Stimulated activated CD8-positive, alpha-beta memory T cell treated with anti-CD3 and anti-CD28 coated beads, Interleukin-4, amount 100 ng/mL, for 48 hours (primary cell): ENCODE measurements around the gene SYNPO2.

Source experiments
- DNase-seq: peaks from one replicate; pipeline ENCODE4 v3.0.0-alpha.2; 2020

The SYNPO2 gene

DNA sequence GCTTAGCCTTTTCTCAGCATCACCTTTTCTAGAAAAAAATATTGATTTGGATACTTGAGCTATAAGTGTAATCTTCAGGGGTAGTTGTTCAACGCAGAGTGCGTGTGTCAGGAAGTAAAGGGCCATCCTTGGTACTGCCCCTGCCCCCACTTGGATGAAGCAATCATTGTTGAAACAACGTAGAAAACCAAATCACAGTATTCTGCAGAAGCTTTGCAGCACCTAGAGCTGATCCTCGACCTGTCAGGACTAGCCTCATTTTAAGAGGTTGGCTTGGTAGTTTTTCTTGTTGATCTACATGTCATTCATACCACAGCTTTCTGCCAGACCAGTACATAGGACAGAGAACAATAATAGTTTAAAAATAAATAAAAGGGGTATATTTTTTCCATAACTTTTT lies 181.6 kb downstream of the SYNPO2 start:
- no peak for DNase-seq

DNA sequence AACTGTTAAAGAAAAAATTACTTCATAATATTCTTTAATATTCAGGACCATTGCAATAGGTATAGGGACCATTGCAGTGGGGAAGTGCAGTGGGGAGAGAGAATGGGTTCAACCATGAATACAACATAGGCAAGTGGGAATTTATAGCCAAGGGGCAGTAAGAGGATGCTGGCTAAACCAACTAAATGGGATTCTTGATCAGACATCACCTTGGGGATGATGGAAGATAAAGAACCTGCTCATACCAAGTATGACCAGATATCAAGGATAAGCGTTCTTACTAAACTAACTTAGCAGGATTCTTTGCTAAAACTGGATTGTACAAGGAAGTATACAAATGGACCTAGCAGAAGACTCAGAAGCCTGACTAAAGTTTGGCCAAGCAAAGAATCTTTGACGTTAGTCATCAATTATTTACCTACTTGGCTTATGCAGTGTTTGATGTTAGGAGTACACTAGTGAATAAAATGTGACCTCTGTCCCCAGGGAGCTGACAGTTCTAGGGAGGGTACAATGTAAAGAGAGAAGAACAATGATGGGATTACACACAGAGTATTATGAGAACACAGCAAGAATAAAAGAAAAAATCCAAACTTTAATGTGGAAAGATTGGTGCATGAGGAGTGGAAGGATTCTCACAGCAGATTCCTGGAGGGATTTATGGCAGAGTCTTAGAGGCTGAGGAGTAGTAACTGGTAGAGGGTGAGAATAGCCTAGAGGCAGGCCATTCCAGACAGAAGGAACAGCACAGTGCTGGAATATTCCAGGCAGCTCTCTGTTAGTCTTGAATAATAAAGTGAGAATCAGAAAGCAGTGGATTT lies 192.3 kb downstream of the SYNPO2 start:
- no peak for DNase-seq

DNA sequence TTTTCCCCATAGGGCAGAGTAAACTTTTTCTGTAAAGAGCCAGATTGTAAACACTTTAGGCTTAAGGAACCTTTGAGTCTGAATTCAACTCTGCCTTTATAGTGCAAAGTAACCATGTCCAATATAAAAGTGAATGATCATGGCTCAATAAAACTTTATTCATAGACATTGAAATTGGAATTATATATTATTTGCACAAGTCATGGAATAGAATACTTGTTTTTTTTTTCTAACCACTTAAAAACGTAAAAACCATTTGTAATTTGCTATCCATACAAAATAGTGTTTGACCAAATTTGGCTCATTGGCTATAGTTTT lies 192.8 kb downstream of the SYNPO2 start:
- no peak for DNase-seq

DNA sequence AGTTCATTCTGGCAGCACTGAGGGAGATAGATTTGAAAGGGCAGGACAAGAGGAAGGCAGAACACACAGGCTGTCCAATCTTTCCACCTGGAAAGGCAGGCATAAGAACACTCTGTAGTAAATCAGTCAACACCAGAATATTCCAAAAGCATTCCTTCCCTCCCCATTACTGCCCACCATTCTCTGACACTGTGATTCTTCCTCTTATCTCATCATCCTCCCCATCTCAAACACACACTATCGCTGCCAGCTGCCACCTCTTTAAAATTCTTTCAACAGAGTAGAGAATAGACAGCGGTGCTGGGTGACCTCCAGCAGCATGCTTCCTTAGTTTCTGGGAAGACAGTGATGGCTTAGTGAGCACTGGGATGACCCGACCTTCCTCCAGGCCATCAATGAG lies 193.3 kb downstream of the SYNPO2 start:
- no peak for DNase-seq

DNA sequence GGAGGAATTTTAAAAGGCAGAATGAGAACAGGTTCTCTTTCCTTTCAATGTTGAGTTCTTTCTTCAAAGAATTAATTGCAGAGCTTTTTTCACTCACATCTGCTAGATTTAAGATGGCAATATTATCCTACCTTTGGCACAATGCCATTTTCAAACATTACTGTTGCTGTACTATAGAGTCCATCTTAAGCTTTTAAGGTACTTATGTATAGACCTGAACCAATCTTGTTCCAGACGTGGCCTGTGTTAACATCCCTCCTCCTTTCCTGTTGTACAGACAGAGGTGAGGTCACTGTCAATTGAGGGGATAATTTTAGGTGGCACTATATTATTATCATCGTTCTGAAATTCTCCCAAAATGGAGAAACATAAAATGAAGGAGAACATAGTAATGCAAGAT lies 194.0 kb downstream of the SYNPO2 start:
- DNase-seq = no peak

DNA sequence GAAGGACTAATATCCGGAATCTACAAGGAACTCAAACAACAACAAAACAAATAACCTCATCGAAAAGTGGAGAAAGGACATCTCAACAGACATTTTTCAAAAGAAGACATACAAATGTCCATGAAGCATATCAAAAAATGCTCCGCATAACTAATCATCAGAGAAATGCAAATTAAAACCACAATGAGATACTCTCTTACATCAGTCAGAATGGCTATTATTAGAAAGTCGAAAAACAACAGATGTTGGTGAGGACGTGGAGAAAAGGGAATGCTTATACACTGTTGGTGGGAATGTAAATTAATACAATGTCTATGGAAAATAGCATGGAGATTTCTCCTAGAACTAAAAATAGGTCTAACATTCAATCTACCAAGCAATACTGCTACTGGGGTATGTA lies 195.9 kb downstream of the SYNPO2 start:
- no peak for DNase-seq

DNA sequence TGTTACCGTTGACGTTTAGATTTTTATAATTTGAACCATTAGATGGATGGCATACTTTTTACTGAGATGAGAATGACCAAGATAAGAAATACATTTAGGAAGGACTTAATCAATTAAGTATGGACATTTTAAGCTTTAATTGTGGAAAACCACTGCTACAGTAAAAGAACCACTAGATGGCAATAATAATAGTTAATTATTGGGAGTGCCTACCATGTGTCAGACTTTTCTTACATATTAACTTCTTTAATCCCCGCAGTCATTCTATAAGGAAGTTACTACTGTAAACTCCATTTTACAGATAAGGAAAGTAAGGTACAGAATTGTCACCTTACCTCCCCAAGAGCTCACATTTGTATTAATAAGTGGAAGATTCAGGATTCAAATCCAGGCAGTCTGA lies 198.5 kb downstream of the SYNPO2 start:
- DNase-seq = no peak

DNA sequence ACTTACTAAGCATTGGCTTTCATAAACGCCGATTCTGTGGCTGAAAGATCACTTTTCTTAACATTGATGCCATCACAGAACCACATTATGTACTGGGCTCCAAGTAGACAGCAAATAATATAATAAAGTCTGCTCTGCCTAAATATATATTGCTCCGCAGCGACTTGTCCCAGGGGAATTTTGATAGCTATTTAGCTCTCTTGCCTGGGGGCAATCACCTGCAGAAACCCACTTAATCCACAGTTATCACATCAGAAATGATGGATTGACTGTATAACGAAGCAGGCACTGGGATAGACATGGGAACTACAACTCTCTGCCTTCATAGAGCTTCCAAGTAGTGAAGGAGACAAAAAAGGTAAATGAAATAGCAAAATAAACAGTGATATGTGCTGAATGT lies 199.0 kb downstream of the SYNPO2 start:
- no peak for DNase-seq

DNA sequence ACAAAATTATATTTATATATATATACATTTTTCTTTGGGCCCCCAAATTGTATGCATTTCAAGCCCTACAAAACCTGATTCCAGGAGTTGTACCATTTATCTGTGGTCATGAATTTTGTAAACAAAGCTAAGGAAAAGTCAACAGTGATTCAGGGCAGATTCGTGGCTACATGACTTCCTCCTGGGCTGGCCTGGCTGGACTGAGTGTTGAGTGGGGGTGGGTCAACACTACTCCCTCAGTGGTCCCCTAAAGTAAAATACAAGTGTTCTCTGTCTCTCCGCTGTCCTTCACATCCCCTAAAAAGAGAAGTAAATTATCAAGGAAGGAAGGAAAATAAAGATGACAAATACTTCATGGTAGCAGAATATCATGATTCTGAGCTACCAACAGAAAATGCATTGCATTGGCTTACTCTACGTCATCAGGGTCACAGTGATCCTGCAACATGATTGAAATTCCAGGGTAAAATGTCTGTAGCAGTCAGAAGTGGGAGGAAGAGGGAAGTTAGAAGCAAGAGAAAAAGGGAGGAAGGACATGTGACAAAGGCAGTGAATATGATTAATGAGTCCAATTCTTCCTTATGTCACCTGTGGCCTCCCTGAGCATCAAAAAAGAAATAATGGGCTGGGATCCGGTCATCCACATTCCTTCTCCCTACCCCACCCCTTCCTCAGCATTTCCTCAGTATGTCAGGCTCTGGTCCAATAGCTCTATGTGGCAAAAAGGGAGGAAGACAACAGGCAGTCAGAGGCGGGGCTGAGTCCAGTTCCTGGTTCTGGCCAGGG lies 204.6 kb downstream of the SYNPO2 start:
- DNase-seq = no peak

DNA sequence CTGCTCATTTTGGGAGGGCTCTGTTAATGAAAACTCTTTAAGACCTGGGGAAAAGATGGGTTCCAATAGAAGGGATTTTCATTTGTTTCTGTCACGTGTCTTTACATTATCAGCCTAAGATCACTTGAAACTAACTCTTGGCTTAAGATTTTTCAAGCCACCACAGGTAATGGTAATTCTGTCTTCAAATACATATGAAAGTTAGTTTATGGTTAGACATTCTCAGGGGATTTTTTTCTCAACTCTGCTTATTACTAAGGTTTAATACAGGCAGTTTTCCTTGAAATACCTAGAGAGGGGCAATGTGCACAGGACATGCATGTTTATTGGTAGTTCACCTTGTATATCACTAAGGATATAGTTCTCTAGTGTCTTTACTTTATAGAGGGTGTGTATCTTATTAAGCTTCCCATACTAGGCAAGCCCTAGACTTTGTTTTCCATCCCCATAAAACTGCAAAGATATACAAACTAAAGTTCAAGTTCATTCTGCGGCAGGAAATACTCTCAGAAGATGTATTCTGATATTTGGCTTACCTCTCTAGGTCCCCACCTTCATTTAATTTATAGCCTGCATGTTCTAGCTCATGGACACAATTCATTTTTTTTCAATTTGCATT lies 208.7 kb downstream of the SYNPO2 start:
- no peak for DNase-seq

DNA sequence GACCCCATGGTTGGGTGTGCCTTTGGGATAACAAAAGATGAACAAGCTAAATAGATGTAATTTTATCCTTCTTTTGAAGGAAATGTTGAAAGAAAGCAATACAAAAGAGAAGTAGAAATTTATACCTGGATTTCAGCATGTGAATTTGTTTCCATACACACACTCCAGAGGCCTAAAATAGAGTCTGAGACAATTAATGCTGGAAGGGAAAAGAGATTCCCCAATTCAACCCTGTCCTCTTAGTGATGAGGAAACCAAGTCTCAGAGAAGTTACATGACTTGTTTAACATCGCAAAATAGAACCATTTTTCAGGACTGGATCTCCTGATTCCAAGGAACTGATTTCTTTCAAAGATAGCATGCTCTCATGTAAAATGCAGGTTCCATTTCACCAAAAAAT lies 209.7 kb downstream of the SYNPO2 start:
- no peak for DNase-seq

DNA sequence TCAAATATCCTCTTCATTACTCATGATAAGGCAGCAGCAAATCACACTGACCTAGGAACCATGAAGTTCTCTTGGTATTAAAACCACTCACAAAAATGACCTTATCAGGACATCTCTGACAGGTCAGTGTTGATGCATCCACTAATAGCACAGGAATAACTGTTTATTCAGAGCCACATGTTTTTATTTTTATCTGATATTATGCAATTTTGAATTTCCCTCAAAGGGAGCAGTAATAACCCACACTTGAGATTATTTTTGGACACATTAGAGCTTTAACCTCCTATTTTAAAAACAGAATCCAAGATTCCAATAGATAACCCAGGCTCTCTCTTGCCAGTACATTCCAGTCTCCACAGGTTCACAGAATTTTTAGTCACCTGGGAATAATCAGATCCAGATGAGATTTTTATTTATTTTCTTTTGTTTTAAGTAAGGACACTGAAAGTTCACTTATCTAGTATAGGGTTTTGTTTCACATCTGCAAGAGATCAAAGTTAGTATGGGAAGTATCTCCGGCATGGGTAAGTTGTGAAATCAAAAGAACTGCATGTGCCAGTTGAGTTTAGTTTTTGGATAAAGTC lies 210.7 kb downstream of the SYNPO2 start:
- no peak for DNase-seq

DNA sequence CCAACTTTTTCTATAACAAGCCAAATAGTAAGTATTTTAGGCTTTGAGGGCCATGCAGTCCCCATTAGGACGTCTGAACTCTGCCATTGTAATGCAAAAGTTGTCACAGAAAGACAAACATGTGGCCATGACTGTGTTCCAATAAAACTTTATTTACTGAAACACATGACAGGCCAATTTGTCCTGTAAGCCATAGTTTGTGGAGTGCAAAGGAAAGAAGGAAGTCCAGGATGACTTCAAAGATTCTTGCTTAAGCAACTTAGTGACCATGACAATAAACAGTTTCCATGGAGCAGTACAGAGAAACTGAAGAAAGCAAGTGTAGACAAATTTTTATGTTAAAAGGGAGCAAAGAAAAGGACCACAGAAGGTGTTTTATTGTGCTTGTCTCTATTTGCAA lies 212.0 kb downstream of the SYNPO2 start:
- no peak for DNase-seq

DNA sequence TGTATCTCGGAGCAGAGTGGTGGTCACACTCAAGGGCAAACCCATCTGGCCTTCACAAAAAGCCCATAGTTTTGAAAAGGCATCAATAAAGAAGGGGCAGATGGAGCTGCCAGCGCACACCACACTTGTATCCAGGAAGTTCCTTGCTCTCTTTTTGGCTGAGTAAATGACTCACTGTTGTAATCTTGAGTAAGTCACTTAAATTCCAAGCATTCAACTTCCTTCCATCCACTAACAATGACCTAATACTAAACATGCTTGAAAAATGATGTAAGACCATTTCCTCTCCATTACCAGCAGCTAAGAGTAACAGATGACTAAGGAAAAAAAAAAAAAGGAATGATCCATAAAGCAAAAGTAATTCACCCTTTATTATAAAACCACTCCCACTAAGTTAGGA lies 214.6 kb downstream of the SYNPO2 start:
- no peak for DNase-seq

DNA sequence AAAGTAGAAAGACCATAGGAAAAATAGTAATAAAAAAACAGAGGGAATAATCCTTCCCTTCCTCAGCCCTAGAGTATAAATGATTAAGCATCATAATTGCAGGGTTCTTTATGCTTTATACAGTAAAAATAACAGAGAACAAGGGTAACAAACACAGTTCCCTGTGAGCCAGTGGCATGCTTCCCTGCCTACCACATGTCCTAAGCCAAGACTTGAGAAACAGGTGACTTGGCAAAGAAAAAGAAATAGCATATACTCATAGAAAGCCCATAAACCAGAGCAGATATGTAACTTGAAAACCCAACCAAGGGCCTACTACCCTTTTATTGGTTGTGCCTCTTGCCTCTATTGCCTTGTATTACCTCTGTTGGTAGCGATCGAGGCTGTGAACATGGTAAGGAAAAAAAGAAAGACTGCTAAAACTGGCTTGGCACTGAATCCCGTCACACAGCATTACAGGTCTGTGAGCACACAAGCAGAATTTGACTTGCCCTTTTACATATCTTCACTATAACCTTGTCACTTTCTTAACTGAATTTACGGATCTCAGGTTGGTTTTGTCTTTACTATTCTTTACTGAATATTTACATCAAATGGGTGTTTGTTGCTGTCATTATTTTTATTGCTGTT lies 216.1 kb downstream of the SYNPO2 start:
- DNase-seq = no peak

DNA sequence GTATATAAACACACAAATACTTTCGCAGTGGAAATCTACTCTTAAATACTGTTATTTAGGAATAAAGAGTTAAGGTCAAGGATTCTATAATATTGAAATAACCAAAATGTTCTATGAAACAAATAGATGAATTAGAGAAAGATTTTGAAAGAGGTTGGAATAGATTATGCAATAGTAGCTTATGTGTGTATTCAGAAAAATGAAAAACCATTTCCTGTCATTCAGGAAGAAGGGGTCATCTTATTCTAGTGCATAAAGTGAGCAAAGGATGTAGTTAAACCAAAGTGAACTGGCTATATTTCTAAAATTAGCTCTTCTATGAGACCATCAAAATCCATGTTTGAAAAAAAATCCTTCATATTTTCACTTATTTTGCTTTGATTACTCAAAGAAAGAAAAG lies 217.0 kb downstream of the SYNPO2 start:
- no peak for DNase-seq

DNA sequence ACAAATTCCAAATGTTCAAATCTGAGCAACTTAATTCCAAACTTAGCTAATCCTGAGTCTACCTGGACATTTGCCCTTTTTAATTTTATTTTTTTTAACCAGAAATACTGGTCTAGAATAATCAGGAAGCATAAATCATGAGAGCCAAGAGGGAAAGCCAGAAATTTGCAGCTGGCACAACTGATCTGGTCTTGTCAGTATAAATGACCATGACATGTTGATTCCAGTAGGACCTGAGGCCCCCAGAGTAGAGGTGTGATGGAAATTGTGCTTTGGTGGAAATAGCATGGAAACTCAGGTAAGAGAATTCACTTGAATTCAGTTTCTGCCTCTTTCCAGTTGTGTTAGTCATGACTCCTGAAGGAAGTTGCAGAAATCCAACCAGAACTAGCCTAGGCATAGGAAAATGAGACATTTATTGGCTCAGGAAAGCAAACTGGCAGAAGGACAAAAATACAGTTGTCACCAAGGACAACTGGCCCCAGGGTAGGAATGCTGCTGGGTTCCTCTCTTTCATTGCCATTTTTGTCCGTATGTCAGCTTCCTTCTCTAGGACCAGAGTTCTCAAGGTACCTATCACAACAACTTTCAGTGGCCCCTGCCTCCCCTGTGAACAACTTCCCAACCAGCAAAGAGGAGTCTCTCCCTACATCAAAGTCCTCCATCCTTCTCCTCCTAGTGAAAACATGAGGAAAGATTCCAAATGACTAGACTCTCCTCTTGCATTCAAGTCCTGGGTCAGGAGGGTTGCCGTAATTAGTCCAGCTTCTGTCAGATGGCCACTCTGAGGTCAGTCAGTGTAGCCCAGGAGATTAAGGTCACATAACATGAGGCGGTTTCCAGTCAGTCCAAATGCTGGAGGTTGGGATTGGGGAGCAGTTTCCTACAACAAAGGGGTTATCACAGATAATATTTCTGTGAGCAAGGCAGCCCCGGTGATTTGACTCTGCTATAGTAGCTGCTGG lies 217.7 kb downstream of the SYNPO2 start:
- DNase-seq = no peak

DNA sequence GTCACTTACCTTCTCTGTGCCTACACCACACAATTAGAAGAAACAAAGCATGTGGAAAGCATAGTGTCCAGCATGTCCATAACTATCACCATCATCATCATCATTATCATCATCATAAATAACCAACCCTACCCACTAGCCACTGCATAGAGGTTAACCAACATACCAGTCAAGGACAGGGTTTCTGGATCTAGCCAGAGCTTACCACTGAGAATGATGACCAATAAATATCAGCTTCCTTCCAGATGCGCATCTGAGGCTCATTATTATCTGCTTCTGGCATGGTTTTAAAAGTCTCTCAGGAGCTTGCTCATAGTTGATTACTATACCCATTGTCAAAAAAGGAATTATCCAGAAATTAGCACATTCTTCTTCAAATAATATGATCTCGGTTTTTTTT lies 221.5 kb downstream of the SYNPO2 start:
- no peak for DNase-seq
